ENCODE data around the gene MGMT. TPM values are rescaled to one million over a fixed set of nuclear protein-coding genes. Genes with fewer than 3 reads are reported as not detected.

The MGMT gene
- total and polyA plus RNA-seq, 2 donors (not counting 3 experiments of a cell fraction or from before 2014, with no cell fraction given): 15.0 to 15.2 TPM

DNA sequence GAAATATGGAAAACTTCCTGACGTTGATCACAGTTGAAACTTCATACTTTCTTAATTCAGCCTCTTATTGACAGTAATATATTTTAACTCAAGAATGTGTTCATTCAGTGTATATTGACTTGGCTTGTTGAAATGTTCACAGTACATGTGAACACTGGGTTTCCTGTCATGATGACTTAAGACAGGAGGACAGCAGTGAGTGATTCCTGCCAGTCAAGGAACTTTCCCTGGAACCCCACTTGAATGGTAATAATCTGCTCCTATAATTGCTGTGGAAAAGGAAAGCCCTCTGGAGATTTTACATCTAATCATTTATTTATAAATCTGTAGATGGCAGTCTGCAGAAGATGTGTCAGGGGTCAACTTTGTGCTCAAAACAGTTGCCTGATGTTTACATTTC lies 216.5 kb downstream of the MGMT start:
- no TSS peak for BruUV-seq (replicated peaks)
- Histone ChIP-seq H3K27me3 (ENCODE audit: control insufficient read depth in 2 of 2, insufficient read depth in 2 of 2, low read length in 2 of 2) (no peaks in the 10 kb centered on the region), H3K4me1 (ENCODE audit: control insufficient read depth, extremely low read depth, insufficient read depth, low read length) (no peaks in the 10 kb centered on the region), H3K4me3 (replicated peaks in 1 of 3; ENCODE audit: insufficient read depth in 1 of 3, low read depth in 1 of 3, low read length in 3 of 3) (no peak overlapping the region), H3K9me3 (replicated peaks; ENCODE audit: control insufficient read depth, insufficient read depth, low read length) (no peaks in the 10 kb centered on the region), H4K20me1 (replicated peaks; ENCODE audit: control insufficient read depth, extremely low read depth, insufficient read depth, low read length) (no peaks in the 10 kb centered on the region), H2AFZ (ENCODE audit: low read depth, low read length) (no peak overlapping the region), H3K36me3 (ENCODE audit: control insufficient read depth in 2 of 2, extremely low read depth in 1 of 2, insufficient read depth in 2 of 2, low read length in 2 of 2) (no peaks in the 10 kb centered on the region), H3K9ac (replicated peaks; ENCODE audit: extremely low read depth, insufficient read depth, low read length) (no peak overlapping the region), H3K27ac (ENCODE audit: insufficient read depth, low read depth, low read length) (no peak overlapping the region), H3K4me2 (ENCODE audit: insufficient read depth, low read length) (no peak overlapping the region), H3K9me1 (replicated peaks; ENCODE audit: control insufficient read depth, extremely low read depth, insufficient read depth, low read length) (no peaks in the 10 kb centered on the region), H3K79me2 (ENCODE audit: control insufficient read depth, insufficient read depth, low read length) (no peaks in the 10 kb centered on the region)
- dilution Hi-C loops (cut with MboI; ENCODE audit: extremely low pct_ligation_motif_present, low sequenced_read_pairs): no loop called here
- intact Hi-C loops (cut with micrococcal nuclease): no loop called here
- CTCF ChIA-PET: no interaction called here
- POLR2A ChIA-PET: no interaction called here
- DNase-seq (ENCODE audit: low read depth, low spot score) (no peak), FAIRE-seq (no peak)
- TF ChIP-seq EZH2 (IDR thresholded peaks at IDR 0.05; ENCODE audit: borderline replicate concordance, low read depth, low read length, severe bottlenecking) (no peak), POLR2A (IDR thresholded peaks at IDR 0.05; ENCODE audit: low read depth, low read length) (no peak), MYC (IDR thresholded peaks at IDR 0.05; ENCODE audit: low read depth, low read length) (no peak), FOS (IDR thresholded peaks at IDR 0.05; ENCODE audit: borderline replicate concordance, insufficient read depth, low read length) (no peak), POLR2AphosphoS5 (IDR thresholded peaks at IDR 0.05; ENCODE audit: insufficient read depth, low read depth, low read length) (no peak), GATA2 (IDR thresholded peaks at IDR 0.05; ENCODE audit: insufficient read depth, insufficient read length, low read depth, low read length) (no peak), JUN (IDR thresholded peaks at IDR 0.05; ENCODE audit: borderline replicate concordance, insufficient read depth, insufficient read length, low read depth) (no peak)
- TF ChIP-seq, protein P1, sequence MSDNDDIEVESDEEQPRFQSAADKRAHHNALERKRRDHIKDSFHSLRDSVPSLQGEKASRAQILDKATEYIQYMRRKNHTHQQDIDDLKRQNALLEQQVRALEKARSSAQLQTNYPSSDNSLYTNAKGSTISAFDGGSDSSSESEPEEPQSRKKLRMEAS (IDR thresholded peaks at IDR 0.05; ENCODE audit: insufficient read depth, insufficient read length): no peak
- TF ChIP-seq, protein P2, sequence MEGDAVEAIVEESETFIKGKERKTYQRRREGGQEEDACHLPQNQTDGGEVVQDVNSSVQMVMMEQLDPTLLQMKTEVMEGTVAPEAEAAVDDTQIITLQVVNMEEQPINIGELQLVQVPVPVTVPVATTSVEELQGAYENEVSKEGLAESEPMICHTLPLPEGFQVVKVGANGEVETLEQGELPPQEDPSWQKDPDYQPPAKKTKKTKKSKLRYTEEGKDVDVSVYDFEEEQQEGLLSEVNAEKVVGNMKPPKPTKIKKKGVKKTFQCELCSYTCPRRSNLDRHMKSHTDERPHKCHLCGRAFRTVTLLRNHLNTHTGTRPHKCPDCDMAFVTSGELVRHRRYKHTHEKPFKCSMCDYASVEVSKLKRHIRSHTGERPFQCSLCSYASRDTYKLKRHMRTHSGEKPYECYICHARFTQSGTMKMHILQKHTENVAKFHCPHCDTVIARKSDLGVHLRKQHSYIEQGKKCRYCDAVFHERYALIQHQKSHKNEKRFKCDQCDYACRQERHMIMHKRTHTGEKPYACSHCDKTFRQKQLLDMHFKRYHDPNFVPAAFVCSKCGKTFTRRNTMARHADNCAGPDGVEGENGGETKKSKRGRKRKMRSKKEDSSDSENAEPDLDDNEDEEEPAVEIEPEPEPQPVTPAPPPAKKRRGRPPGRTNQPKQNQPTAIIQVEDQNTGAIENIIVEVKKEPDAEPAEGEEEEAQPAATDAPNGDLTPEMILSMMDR (IDR thresholded peaks at IDR 0.05; ENCODE audit: extremely low read depth in 1 of 2, insufficient read depth in 1 of 2, low read depth in 1 of 2, low read length in 2 of 2): no peak
